Right cardiac atrium (tissue), 5 donors: ENCODE results near the gene SCO1. TPM values are rescaled to one million over a fixed set of nuclear protein-coding genes. Genes with fewer than 3 reads are reported as not detected.

Experiments
- ATAC-seq, 2 donors: fragments of 200-7000 bp; cut with Tn5 transposase; one replicate each; pipeline versions ENCODE4 v1.8.0 to v1.9.1; 2020; ENCODE audit warnings: moderate library complexity in 2 of 2, mild to moderate bottlenecking in 1 of 2
- DNase-seq, 3 donors: peaks; one replicate each; pipeline ENCODE4 v3.0.0-alpha.2; 2020
- H3K27ac ChIP-seq: one replicate; pipeline ENCODE4 v1.5.1; 2013; ENCODE audit warnings: mild to moderate bottlenecking, low read length, control low read depth, moderate library complexity
- H3K27me3 ChIP-seq: one replicate; pipeline ENCODE4 v1.6.1; 2013; ENCODE audit not compliant: control insufficient read depth, insufficient read depth
- H3K4me1 ChIP-seq: one replicate; pipeline ENCODE4 v1.6.1; 2013; ENCODE audit warnings: low read length; ENCODE audit not compliant: control insufficient read depth, insufficient read depth
- H3K4me3 ChIP-seq: one replicate; pipeline ENCODE4 v1.5.1; 2013; ENCODE audit warnings: low read length, control low read depth
- H3K9me3 ChIP-seq: one replicate; pipeline ENCODE4 v1.6.1; 2013; ENCODE audit warnings: low read length; ENCODE audit not compliant: control insufficient read depth
- whole genome bisulfite sequencing: extraction: QIAGEN DNeasy Blood & Tissue Kit; methylation state at CpG from one replicate; pipeline ENCODE4 v1.1.7; 2013; 5-methylcytosine and 5-hydroxymethylcytosine counted together
- intact Hi-C, 4 donors: fragments of 100-400 bp; cut with DNase I; formaldehyde crosslinking; loops; one replicate each; pipeline versions ENCODE4 v1.11.0 to v1.14.0; 2022 to 2023
- polyA plus RNA-seq: library from polyadenylated mRNA; stranded (reverse); fragments of 200-250 nt; gene quantifications from one replicate; pipeline ENCODE4 v1.2.3, GENCODE V29; 2013
- total RNA-seq, 4 donors: library from RNA; stranded (reverse); fragmentation: NEBNext Ultra II Directional; extraction: Animal tissue kit (Norgen Biotek cat#: 25700); gene quantifications; one replicate each; pipeline ENCODE4 v1.2.1, GENCODE V29; 2021
- donor health status: healthy with polysubstance abuse.
- donor health status: DM: no; HTN: yes; CAD: no.
- donor health status: DM: no; HTN: no; CAD: no.
- donor health status: DM: no; HTN: yes; CAD: no; lungs with severe emphysema.
- donor health status: DM: yes; HTN: yes; CAD: no.

The SCO1 gene
- total and polyA plus RNA-seq, 5 donors: 19.1 to 29.5 (median 27.4) TPM

GRCh38 chr17:10653987-10654386 lies 43.3 kb downstream of the SCO1 start:
- H3K4me3 ChIP-seq: no peak overlapping the region
- no peak for ATAC-seq
- intact Hi-C loops: no loop called here

GRCh38 chr17:10652984-10653659 lies 44.2 kb downstream of the SCO1 start:
- Histone ChIP-seq H3K4me3 (no peak overlapping the region), H3K4me1 (no peaks in the 10 kb centered on the region), H3K27me3 (no peaks in the 10 kb centered on the region), H3K27ac (no peak overlapping the region), H3K9me3 (no peaks in the 10 kb centered on the region)
- intact Hi-C loops: no loop called here
- WGBS: 52% methylated on average over 11 of the region's 11 CpGs
- DNase-seq (no peak), ATAC-seq (no peak)

More at GRCh38 chr17:10653987-10654386, 43.3 kb downstream of the SCO1 start:
- Histone ChIP-seq H3K4me1 (no peaks in the 10 kb centered on the region), H3K9me3 (no peaks in the 10 kb centered on the region), H3K27ac (no peak overlapping the region), H3K27me3 (no peaks in the 10 kb centered on the region)
- no peak for DNase-seq
- 70% methylated on average over 5 of the region's 5 CpGs for WGBS

GRCh38 chr17:10651927-10652326 lies 45.4 kb downstream of the SCO1 start:
- Histone ChIP-seq H3K4me3 (no peak overlapping the region), H3K27ac (no peak overlapping the region), H3K9me3 (no peaks in the 10 kb centered on the region), H3K4me1 (no peaks in the 10 kb centered on the region), H3K27me3 (no peaks in the 10 kb centered on the region)
- DNase-seq (no peak), ATAC-seq (no peak)
- intact Hi-C loops: no loop called here
- 71% methylated on average over 9 of the region's 9 CpGs for WGBS

GRCh38 chr17:10649602-10650001 lies 47.7 kb downstream of the SCO1 start:
- Histone ChIP-seq H3K27ac (no peak overlapping the region), H3K4me3 (no peak overlapping the region), H3K4me1 (no peaks in the 10 kb centered on the region), H3K9me3 (no peaks in the 10 kb centered on the region), H3K27me3 (no peaks in the 10 kb centered on the region)
- ATAC-seq: no peak
- no peak for DNase-seq
- intact Hi-C loops: loop anchor here in 2 of 4 donors (5.0 to 10.0 kb wide), 2 partner anchors 195 to 198 kb away; no protein-coding TSS in a partner anchor
- 91% methylated on average over 5 of the region's 5 CpGs for WGBS

GRCh38 chr17:10648956-10649355 lies 48.4 kb downstream of the SCO1 start:
- intact Hi-C loops: loop anchor here in 2 of 4 donors (5.0 to 10.0 kb wide), 2 partner anchors 196 to 198 kb away; no protein-coding TSS in a partner anchor

GRCh38 chr17:10648381-10648780 lies 49.0 kb downstream of the SCO1 start:
- no peaks in the 10 kb centered on the region for H3K27me3 ChIP-seq
- intact Hi-C loops: loop anchor here in 2 of 4 donors (5.0 to 10.0 kb wide), 2 partner anchors 196 to 199 kb away; no protein-coding TSS in a partner anchor
- H3K4me3 ChIP-seq: no peak overlapping the region
- H3K4me1 ChIP-seq: no peaks in the 10 kb centered on the region
- H3K27ac ChIP-seq: no peak overlapping the region
- H3K9me3 ChIP-seq: no peaks in the 10 kb centered on the region
- ATAC-seq (no peak), DNase-seq (no peak)
- 88% methylated on average over 5 of the region's 5 CpGs for WGBS

More at GRCh38 chr17:10648956-10649355, 48.4 kb downstream of the SCO1 start:
- H3K4me3 ChIP-seq: no peak overlapping the region
- no peaks in the 10 kb centered on the region for H3K27me3 ChIP-seq
- no peak for ATAC-seq
- WGBS: 74% methylated on average over 3 of the region's 3 CpGs
- H3K4me1 ChIP-seq: no peaks in the 10 kb centered on the region
- no peaks in the 10 kb centered on the region for H3K9me3 ChIP-seq
- no peak for DNase-seq
- no peak overlapping the region for H3K27ac ChIP-seq

GRCh38 chr17:10646392-10646990 lies 50.8 kb downstream of the SCO1 start:
- no peaks in the 10 kb centered on the region for H3K4me1 ChIP-seq
- no peaks in the 10 kb centered on the region for H3K9me3 ChIP-seq
- peak; percentile 53 to 82 (median 78) for DNase-seq
- no peak overlapping the region for H3K4me3 ChIP-seq
- no peak overlapping the region for H3K27ac ChIP-seq
- no peaks in the 10 kb centered on the region for H3K27me3 ChIP-seq
- intact Hi-C loops: loop anchor here in 2 of 4 donors (5.0 to 10.0 kb wide), 2 partner anchors 198 to 201 kb away; no protein-coding TSS in a partner anchor
- peak; percentile 56 to 71 for ATAC-seq
- 41% methylated on average over 8 of the region's 8 CpGs for WGBS

GRCh38 chr17:10640475-10640874 lies 56.9 kb downstream of the SCO1 start:
- ATAC-seq: no peak

GRCh38 chr17:10638151-10638550 lies 59.2 kb downstream of the SCO1 start:
- DNase-seq (no peak), ATAC-seq (no peak)
- Histone ChIP-seq H3K27me3 (no peaks in the 10 kb centered on the region), H3K4me1 (no peaks in the 10 kb centered on the region), H3K4me3 (no peak overlapping the region), H3K27ac (no peak overlapping the region), H3K9me3 (no peaks in the 10 kb centered on the region)
- intact Hi-C loops: no loop called here
- WGBS: 92% methylated on average over 25 of the region's 25 CpGs

More at GRCh38 chr17:10640475-10640874, 56.9 kb downstream of the SCO1 start:
- H3K27ac ChIP-seq: no peak overlapping the region
- WGBS: 49% methylated on average over 3 of the region's 3 CpGs
- H3K4me1 ChIP-seq: no peaks in the 10 kb centered on the region
- H3K9me3 ChIP-seq: no peaks in the 10 kb centered on the region
- intact Hi-C loops: loop anchor here in 1 of 4 donors (10.0 kb wide), 1 partner anchor 204 kb away; no protein-coding TSS in a partner anchor
- DNase-seq: no peak
- no peak overlapping the region for H3K4me3 ChIP-seq
- no peaks in the 10 kb centered on the region for H3K27me3 ChIP-seq

- Histone ChIP-seq H3K4me3 (no peak overlapping the region), H3K4me1 (no peaks in the 10 kb centered on the region), H3K27me3 (no peaks in the 10 kb centered on the region), H3K27ac (no peak overlapping the region), H3K9me3 (no peaks in the 10 kb centered on the region)
- no peak for DNase-seq
- intact Hi-C loops: no loop called here
- ATAC-seq: no peak
- WGBS: 90% methylated on average over 14 of the region's 14 CpGs
Measured at GRCh38 chr17:10635290-10635689, 62.0 kb downstream of the SCO1 start.

- H3K27me3 ChIP-seq: no peaks in the 10 kb centered on the region
- 91% methylated on average over 15 of the region's 15 CpGs for WGBS
- no peaks in the 10 kb centered on the region for H3K4me1 ChIP-seq
- intact Hi-C loops: no loop called here
- ATAC-seq (no peak), DNase-seq (no peak)
- H3K4me3 ChIP-seq: no peak overlapping the region
- no peaks in the 10 kb centered on the region for H3K9me3 ChIP-seq
- H3K27ac ChIP-seq: no peak overlapping the region
Measured at GRCh38 chr17:10633738-10634379, 63.5 kb downstream of the SCO1 start.
